ENCODE data around the gene CCR4. TPM values are rescaled to one million over a fixed set of nuclear protein-coding genes. Genes with fewer than 3 reads are reported as not detected.
"Not testable (repeated sequence)": the region's sequence is repeated elsewhere in the genome, so short reads cannot be mapped to it uniquely, and the experiment has no call there.

The CCR4 gene
- total RNA-seq, 1 donor from 2014 or later: 0.49 TPM

DNA sequence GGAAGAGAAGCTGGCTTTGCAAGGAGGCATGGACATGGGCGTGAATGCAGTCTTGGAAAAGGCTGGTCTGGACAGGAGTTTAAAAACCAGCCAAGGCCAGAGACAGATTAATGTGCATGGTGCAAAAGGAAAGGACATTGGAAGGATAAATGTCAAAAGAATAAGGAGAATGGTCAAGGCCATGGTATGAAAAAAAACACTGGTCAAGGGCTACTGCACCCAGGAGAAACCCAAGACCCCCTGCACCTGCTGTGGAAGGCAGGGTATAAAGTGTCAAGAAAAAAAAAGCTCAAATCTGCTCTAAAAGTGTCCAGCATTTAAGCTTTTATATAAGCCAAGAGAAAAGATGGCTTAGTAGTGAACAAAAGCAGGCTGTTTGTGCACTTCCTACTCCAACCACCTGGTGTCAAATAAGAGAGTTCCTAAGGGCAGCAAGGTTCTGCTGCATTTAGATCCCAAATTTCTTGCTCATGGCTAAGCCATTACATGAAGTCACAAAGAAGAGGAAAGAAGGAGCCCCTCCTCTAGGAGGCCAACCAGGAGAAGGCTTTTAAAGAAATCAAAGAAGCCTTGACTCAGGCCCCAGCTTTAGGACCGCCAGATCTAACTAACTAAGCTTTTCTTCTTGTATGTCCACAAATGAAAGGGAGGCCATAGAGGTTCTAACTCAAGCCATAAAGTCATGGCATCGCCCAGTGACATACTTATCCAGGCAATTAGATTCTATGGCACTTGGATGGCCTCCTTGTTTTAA is 16.9 kb downstream of the CCR4 start:
- H3K4me1 ChIP-seq: no peaks in the 10 kb centered on the region
- H3K4me3 ChIP-seq: no peak overlapping the region
- TF ChIP-seq POLR2A (IDR thresholded peaks at IDR 0.05) (no peak), POLR2AphosphoS5 (IDR thresholded peaks at IDR 0.05; ENCODE audit: insufficient read depth in 1 of 2, low read depth in 1 of 2) (no peak)
- TF ChIP-seq, protein P1, sequence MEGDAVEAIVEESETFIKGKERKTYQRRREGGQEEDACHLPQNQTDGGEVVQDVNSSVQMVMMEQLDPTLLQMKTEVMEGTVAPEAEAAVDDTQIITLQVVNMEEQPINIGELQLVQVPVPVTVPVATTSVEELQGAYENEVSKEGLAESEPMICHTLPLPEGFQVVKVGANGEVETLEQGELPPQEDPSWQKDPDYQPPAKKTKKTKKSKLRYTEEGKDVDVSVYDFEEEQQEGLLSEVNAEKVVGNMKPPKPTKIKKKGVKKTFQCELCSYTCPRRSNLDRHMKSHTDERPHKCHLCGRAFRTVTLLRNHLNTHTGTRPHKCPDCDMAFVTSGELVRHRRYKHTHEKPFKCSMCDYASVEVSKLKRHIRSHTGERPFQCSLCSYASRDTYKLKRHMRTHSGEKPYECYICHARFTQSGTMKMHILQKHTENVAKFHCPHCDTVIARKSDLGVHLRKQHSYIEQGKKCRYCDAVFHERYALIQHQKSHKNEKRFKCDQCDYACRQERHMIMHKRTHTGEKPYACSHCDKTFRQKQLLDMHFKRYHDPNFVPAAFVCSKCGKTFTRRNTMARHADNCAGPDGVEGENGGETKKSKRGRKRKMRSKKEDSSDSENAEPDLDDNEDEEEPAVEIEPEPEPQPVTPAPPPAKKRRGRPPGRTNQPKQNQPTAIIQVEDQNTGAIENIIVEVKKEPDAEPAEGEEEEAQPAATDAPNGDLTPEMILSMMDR (IDR thresholded peaks at IDR 0.05): no peak
- H3K27ac ChIP-seq: no peak overlapping the region
- no peaks in the 10 kb centered on the region for H3K27me3 ChIP-seq
- intact Hi-C loops (cut with DNase I): no loop called here
- no peaks in the 10 kb centered on the region for H3K36me3 ChIP-seq
- DNase-seq (ENCODE audit: extremely low spot score in 2 of 2): no peak
- H3K9me3 ChIP-seq: no peaks in the 10 kb centered on the region

DNA sequence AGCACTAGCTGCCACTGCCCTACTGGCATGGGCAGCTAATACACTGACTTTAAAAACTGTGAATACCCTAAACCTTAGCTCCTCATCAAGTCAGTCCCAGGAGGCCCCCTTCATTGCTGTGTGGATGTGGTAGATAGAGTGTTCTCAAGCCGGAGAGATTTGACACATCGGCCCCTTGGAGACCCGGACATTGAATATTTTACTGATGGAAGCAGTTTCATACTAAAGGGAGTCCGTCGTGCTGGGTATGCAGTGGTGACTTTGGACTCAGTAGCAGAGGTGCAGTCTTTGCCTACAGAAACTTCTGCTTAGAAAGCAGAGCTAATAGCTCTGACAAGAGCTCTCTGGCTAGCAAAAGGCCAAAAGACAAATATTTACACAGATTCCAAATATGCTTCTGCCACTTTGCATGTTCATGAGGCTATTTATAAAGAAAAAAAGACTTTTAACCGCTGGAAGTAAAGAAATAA is 17.5 kb downstream of the CCR4 start:
- TF ChIP-seq POLR2AphosphoS5 (IDR thresholded peaks at IDR 0.05; ENCODE audit: insufficient read depth in 1 of 2, low read depth in 1 of 2): no peak
- no peak for TF ChIP-seq POLR2A (IDR thresholded peaks at IDR 0.05)
- TF ChIP-seq, protein P1 (IDR thresholded peaks at IDR 0.05): no peak
- H3K4me3 ChIP-seq: no peak overlapping the region

DNA sequence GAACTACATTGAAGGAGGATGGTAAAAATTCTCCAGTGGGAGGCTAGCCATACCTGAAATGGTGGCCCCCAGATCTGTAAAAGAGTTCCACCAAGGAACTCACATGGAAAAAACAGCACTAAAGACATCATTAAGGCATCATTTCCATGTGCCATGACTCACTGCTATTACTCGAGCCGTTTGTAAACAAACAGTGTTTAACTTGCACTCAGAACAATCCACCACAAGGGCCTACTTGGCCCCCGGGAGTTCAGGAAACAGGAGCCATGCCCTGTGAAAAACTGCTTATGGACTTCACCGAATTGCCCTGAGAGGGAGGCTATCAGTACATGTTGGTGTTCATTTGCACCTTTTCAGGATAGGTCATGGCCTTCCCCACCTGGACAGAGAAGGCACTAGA is 18.2 kb downstream of the CCR4 start:
- H3K27ac ChIP-seq: no peak overlapping the region
- DNase-seq (ENCODE audit: extremely low spot score in 2 of 2): no peak
- intact Hi-C loops (cut with DNase I): no loop called here

More for the DNA sequence above, 17.5 kb downstream of the CCR4 start:
- intact Hi-C loops (cut with DNase I): no loop called here
- no peak for DNase-seq (ENCODE audit: extremely low spot score in 2 of 2)
- no peaks in the 10 kb centered on the region for H3K27me3 ChIP-seq
- H3K4me1 ChIP-seq: no peaks in the 10 kb centered on the region
- H3K36me3 ChIP-seq: no peaks in the 10 kb centered on the region
- H3K27ac ChIP-seq: no peak overlapping the region
- H3K9me3 ChIP-seq: no peaks in the 10 kb centered on the region

DNA sequence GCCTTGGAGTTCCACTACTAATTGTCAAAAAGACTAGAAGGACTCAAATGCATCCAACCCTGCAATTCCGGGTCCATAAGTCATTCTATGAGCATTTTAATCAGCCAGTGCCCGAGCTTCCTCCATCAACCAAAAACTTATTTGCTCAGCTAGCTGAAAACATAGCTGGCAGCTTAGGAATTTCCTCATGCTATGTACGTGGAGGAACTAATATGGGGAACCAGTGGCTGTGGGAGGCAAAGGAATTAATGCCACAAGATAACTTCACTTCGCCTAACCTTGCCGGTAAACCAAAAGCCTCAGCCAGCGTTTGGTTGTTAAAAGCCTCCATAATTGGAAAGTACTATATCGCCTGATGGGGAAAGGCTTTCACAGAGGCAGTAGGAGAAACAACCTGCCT is 19.8 kb downstream of the CCR4 start:
- intact Hi-C loops (cut with DNase I); H3K4me1 ChIP-seq; H3K9me3 ChIP-seq; H3K27me3 ChIP-seq; DNase-seq (ENCODE audit: extremely low spot score in 2 of 2); H3K27ac ChIP-seq; H3K36me3 ChIP-seq; H3K4me3 ChIP-seq: not testable (repeated sequence)

More for the DNA sequence above, 18.2 kb downstream of the CCR4 start:
- TF ChIP-seq POLR2A (IDR thresholded peaks at IDR 0.05) (no peak), POLR2AphosphoS5 (IDR thresholded peaks at IDR 0.05; ENCODE audit: insufficient read depth in 1 of 2, low read depth in 1 of 2) (no peak)
- TF ChIP-seq, protein P1 (IDR thresholded peaks at IDR 0.05): no peak
- H3K4me1 ChIP-seq: no peaks in the 10 kb centered on the region
- no peak overlapping the region for H3K4me3 ChIP-seq
- no peaks in the 10 kb centered on the region for H3K9me3 ChIP-seq
- H3K27me3 ChIP-seq: no peaks in the 10 kb centered on the region
- no peaks in the 10 kb centered on the region for H3K36me3 ChIP-seq

DNA sequence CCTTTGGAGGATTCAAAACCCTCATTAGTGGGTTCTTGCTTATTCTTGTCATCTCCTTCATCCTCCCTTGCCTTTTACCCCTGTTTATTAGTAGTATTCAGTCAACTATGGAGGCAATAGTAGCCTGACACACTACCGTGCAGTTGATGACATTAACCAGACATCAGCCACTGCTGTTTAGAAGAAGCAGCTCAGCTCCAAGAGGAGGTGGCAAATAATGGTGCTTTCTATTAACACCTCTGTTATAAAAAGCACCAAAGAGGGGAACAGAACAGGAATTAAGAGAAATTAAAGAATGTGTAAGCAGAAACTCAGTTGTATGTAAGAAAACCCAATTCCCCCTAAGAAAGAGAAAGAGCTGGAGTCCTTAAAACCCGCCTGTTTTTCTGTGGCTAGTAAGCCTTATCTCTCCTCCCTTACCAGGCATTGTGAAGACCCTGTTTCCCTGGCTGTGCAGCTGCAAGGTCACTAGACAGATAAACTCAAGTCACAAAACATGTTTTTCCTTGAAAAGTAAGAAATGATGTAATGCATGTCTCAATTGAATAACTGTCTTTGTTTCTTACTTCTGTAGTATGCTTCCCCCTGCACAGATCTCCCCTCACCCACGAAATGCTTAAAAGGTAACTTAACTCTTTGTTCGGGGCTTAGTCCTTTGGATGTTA is 21.2 kb downstream of the CCR4 start:
- no peaks in the 10 kb centered on the region for H3K4me1 ChIP-seq
- intact Hi-C loops (cut with DNase I): no loop called here
- no peak overlapping the region for H3K4me3 ChIP-seq
- no peaks in the 10 kb centered on the region for H3K27me3 ChIP-seq
- TF ChIP-seq, protein P1 (IDR thresholded peaks at IDR 0.05): no peak
- TF ChIP-seq POLR2AphosphoS5 (IDR thresholded peaks at IDR 0.05; ENCODE audit: insufficient read depth in 1 of 2, low read depth in 1 of 2): no peak
- no peak for TF ChIP-seq POLR2A (IDR thresholded peaks at IDR 0.05)
- H3K27ac ChIP-seq: no peak overlapping the region
- DNase-seq (ENCODE audit: extremely low spot score in 2 of 2): no peak
- no peaks in the 10 kb centered on the region for H3K9me3 ChIP-seq
- no peaks in the 10 kb centered on the region for H3K36me3 ChIP-seq
